Measurements from ENCODE around the gene CPNE7.

GRCh38 chr16:89616623-89617022, 41.1 kb downstream of the CPNE7 start:
- TF ChIP-seq CTCF (IDR thresholded peaks at IDR 0.05; ENCODE audit: insufficient read depth, low read length, poor library complexity, severe bottlenecking), result no peak
- no peak for TF ChIP-seq EZH2phosphoT487 (conservative IDR thresholded peaks at IDR 0.05; ENCODE audit: low read length)

Measured in SU-DHL-6 (cell line).